Measurements from ENCODE around the gene CFHR3. TPM values are rescaled to one million over a fixed set of nuclear protein-coding genes. Genes with fewer than 3 reads are reported as not detected.
A peak's percentile ranks its signal among the peaks of the same experiment; 100 is the strongest.
"Not testable (repeated sequence)": the region's sequence is repeated elsewhere in the genome, so short reads cannot be mapped to it uniquely, and the experiment has no call there.

The CFHR3 gene
- not detected in 2 replicates for total RNA-seq (2014; rRNA removed; shearing (Covaris generic))

- no peak for DNase-seq (ENCODE audit: low read depth)
These were observed at the start of gene CFHR3 for GRCh38 chr1:196774603-196775002. Gene CFHR3 (plus strand): TSS chr1:196774840. CDS start chr1:196774887, 47 bp downstream.

- peak; percentile 4 for DNase-seq (ENCODE audit: low read depth)
These were observed 42.1 kb upstream of the CFHR3 start for GRCh38 chr1:196732526-196732925.

GRCh38 chr1:196733091-196733970, 41.3 kb upstream of the CFHR3 start:
- no peak for DNase-seq (ENCODE audit: low read depth)

GRCh38 chr1:196734006-196734405, 40.6 kb upstream of the CFHR3 start:
- no peak for DNase-seq (ENCODE audit: low read depth)

GRCh38 chr1:196734460-196734859, 40.2 kb upstream of the CFHR3 start:
- DNase-seq (ENCODE audit: low read depth): no peak

- no peak for DNase-seq (ENCODE audit: low read depth)
These were observed 35.9 kb upstream of the CFHR3 start for GRCh38 chr1:196738730-196739129.

GRCh38 chr1:196743244-196743643, 31.4 kb upstream of the CFHR3 start:
- DNase-seq (ENCODE audit: low read depth): peak; percentile 46

GRCh38 chr1:196765019-196765740, 9.5 kb upstream of the CFHR3 start:
- not testable (repeated sequence) for DNase-seq (ENCODE audit: low read depth)

GRCh38 chr1:196769823-196770222, 4.8 kb upstream of the CFHR3 start:
- DNase-seq (ENCODE audit: low read depth): not testable (repeated sequence)

- DNase-seq (ENCODE audit: low read depth): no peak
These were observed 927 bp upstream of the CFHR3 start for GRCh38 chr1:196773713-196774112.

GRCh38 chr1:196774175-196774574, 465 bp upstream of the CFHR3 start:
- DNase-seq (ENCODE audit: low read depth): no peak

- DNase-seq (ENCODE audit: low read depth): no peak
These were observed 3.0 kb downstream of the CFHR3 start for GRCh38 chr1:196777603-196778002.

- DNase-seq (ENCODE audit: low read depth): no peak
These were observed 4.5 kb downstream of the CFHR3 start for GRCh38 chr1:196779093-196779492.

- not testable (repeated sequence) for DNase-seq (ENCODE audit: low read depth)
These were observed 16.6 kb downstream of the CFHR3 start for GRCh38 chr1:196791252-196791651.

GRCh38 chr1:196794103-196794502, 19.5 kb downstream of the CFHR3 start:
- not testable (repeated sequence) for DNase-seq (ENCODE audit: low read depth)

- no peak for DNase-seq (ENCODE audit: low read depth)
These were observed 23.3 kb downstream of the CFHR3 start for GRCh38 chr1:196797891-196798290.

GRCh38 chr1:196801920-196802319, 27.3 kb downstream of the CFHR3 start:
- not testable (repeated sequence) for DNase-seq (ENCODE audit: low read depth)

GRCh38 chr1:196808529-196809235, 34.0 kb downstream of the CFHR3 start:
- no peak for DNase-seq (ENCODE audit: low read depth)

GRCh38 chr1:196817442-196817841, 42.8 kb downstream of the CFHR3 start:
- DNase-seq (ENCODE audit: low read depth): not testable (repeated sequence)

GRCh38 chr1:196819531-196819930, 44.9 kb downstream of the CFHR3 start, which contains the start of gene CFHR1:
Gene CFHR1 (plus strand): TSS chr1:196819731. CDS start chr1:196819845, 114 bp downstream.
- not testable (repeated sequence) for DNase-seq (ENCODE audit: low read depth)

- peak; percentile 3 for DNase-seq (ENCODE audit: low read depth)
These were observed 53.2 kb downstream of the CFHR3 start for GRCh38 chr1:196827860-196828259.

All from RPMI7951 (cell line).